ENCODE measurements around the gene COL27A1. TPM values are rescaled to one million over a fixed set of nuclear protein-coding genes. Genes with fewer than 3 reads are reported as not detected.

Gene COL27A1
- total and polyA plus RNA-seq, 2 experiments from 2014 or later, result 10.5 to 18.0 TPM

DNA sequence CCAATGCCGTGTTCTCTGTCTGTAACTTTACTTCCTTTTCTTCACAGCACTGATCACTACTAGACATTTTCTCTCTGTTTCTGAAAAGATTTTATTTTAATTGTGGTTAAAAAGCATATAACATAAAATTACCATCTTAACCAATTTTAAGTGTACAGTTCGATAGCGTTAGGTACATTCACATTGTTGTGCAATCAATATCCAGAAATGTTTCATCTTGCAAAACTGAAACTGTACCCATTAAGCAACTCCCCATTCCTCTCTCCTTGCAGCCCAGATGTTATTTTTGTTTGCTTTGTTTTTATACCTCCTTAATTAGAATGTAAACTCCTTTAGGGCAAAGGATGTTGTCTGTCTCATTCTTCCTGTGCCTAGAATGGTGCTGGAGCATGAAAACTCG is 47.5 kb downstream of the COL27A1 start:
- Mint-ChIP-seq H3K4me3 (no peak overlapping the region), H3K36me3 (ENCODE audit: low read depth) (no peaks in the 10 kb centered on the region), H3K4me1 (peaks cover 31% of the 10 kb centered on the region), H3K9me3 (no peaks in the 10 kb centered on the region), H3K27me3 (ENCODE audit: insufficient read depth, low read depth, poor library complexity) (peaks cover 14% of the 10 kb centered on the region), H3K27ac (no peak overlapping the region)
- no peaks in the 10 kb centered on the region for H3K79me2 ChIP-seq (replicated peaks; ENCODE audit: insufficient read depth)
- no peaks in the 10 kb centered on the region for H3K36me3 ChIP-seq (ENCODE audit: insufficient read depth)
- H3K9me2 ChIP-seq (ENCODE audit: insufficient read depth), result no peaks in the 10 kb centered on the region
- no peaks in the 10 kb centered on the region for H3K4me1 ChIP-seq (ENCODE audit: insufficient read depth)
- no peaks in the 10 kb centered on the region for H3F3A ChIP-seq (replicated peaks; ENCODE audit: low read depth)
- no peak overlapping the region for H3K4me2 ChIP-seq
- ATAC-seq (no peak), DNase-seq (ENCODE audit: low spot score) (no peak)
- no peaks in the 10 kb centered on the region; the same call in 1 of the 2 replicates for H4K20me1 ChIP-seq (replicated peaks; ENCODE audit: insufficient read depth)
- H3K27ac ChIP-seq (ENCODE audit: low read depth), result no peak overlapping the region
- H3K4me3 ChIP-seq, result no peak overlapping the region
- no peak for TF ChIP-seq NANOG (IDR thresholded peaks at IDR 0.05; ENCODE audit: borderline replicate concordance)
- no peak for TF ChIP-seq REST (IDR thresholded peaks at IDR 0.05; ENCODE audit: unreplicated experiment)
- H3K27me3 ChIP-seq (ENCODE audit: insufficient read depth), result no peaks in the 10 kb centered on the region
- no peak overlapping the region for H2AFZ ChIP-seq

- Histone ChIP-seq H3F3A (replicated peaks; ENCODE audit: low read depth) (no peaks in the 10 kb centered on the region), H3K27ac (ENCODE audit: low read depth) (no peak overlapping the region), H3K4me2 (no peak overlapping the region), H3K4me3 (no peak overlapping the region), H3K9me2 (ENCODE audit: insufficient read depth) (no peaks in the 10 kb centered on the region), H3K79me2 (replicated peaks; ENCODE audit: insufficient read depth) (no peaks in the 10 kb centered on the region), H3K4me1 (ENCODE audit: insufficient read depth) (no peaks in the 10 kb centered on the region), H3K27me3 (ENCODE audit: insufficient read depth) (no peaks in the 10 kb centered on the region), H3K36me3 (ENCODE audit: insufficient read depth) (no peaks in the 10 kb centered on the region), H2AFZ (no peak overlapping the region), H4K20me1 (replicated peaks; ENCODE audit: insufficient read depth) (no peaks in the 10 kb centered on the region; the same call in 1 of the 2 replicates)
- no peak for ATAC-seq
- Mint-ChIP-seq H3K27ac (no peak overlapping the region), H3K4me3 (no peak overlapping the region), H3K4me1 (peaks cover 27% of the 10 kb centered on the region), H3K27me3 (ENCODE audit: insufficient read depth, low read depth, poor library complexity) (peaks cover 14% of the 10 kb centered on the region), H3K9me3 (no peaks in the 10 kb centered on the region), H3K36me3 (ENCODE audit: low read depth) (no peaks in the 10 kb centered on the region; the same call in 2 of the 3 replicates)
- DNase-seq (ENCODE audit: low spot score), result no peak
- TF ChIP-seq CTCF (conservative IDR thresholded peaks at IDR 0.05; ENCODE audit: low read depth in 2 of 2), result no peak
- no peak for TF ChIP-seq JUNB (IDR thresholded peaks at IDR 0.05; ENCODE audit: unreplicated experiment)
- no peak for TF ChIP-seq NANOG (IDR thresholded peaks at IDR 0.05; ENCODE audit: borderline replicate concordance)
- TF ChIP-seq, protein P1, sequence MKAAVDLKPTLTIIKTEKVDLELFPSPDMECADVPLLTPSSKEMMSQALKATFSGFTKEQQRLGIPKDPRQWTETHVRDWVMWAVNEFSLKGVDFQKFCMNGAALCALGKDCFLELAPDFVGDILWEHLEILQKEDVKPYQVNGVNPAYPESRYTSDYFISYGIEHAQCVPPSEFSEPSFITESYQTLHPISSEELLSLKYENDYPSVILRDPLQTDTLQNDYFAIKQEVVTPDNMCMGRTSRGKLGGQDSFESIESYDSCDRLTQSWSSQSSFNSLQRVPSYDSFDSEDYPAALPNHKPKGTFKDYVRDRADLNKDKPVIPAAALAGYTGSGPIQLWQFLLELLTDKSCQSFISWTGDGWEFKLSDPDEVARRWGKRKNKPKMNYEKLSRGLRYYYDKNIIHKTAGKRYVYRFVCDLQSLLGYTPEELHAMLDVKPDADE (IDR thresholded peaks at IDR 0.05), result no peak
- TF ChIP-seq CREB1 (CRISPR knock-in tag; IDR thresholded peaks at IDR 0.05; ENCODE audit: low read depth), result no peak
- no peak for TF ChIP-seq ZNF114 (CRISPR knock-in tag; IDR thresholded peaks at IDR 0.05)
- TF ChIP-seq STAT1 (IDR thresholded peaks at IDR 0.05; ENCODE audit: unreplicated experiment), result no peak
Observed at GRCh38 chr9:114203410-114204140, 48.2 kb downstream of the COL27A1 start.

Measured in GM23338 (cell line).